GM12878 (cell line): ENCODE results near the gene RGS12. TPM values are rescaled to one million over a fixed set of nuclear protein-coding genes. Genes with fewer than 3 reads are reported as not detected.
"Not testable (repeated sequence)": the region's sequence is repeated elsewhere in the genome, so short reads cannot be mapped to it uniquely, and the experiment has no call there.

Experiments used
- ATAC-seq: fragments of 200-7000 bp; cut with Tn5 transposase; 3 replicates; pipeline ENCODE4 v1.9.1; 2020; ENCODE audit warnings: mild to moderate bottlenecking, moderate library complexity
- BruUV-seq: library from RNA; stranded (reverse); fragments of 400-500 nt; replicated peaks from 2 replicates; lab custom pipeline; 2021; lab: Mats Ljungman, UMichigan
- CTCF ChIA-PET: fragments of 300-600 bp; sonication (Branson Sonifier 250); formaldehyde crosslinking; extraction: SDS; loops from one replicate; lab custom pipeline; 2021; ENCODE audit warnings: inconsistent platforms; lab: Yijun Ruan, JAX
- POLR2A ChIA-PET: fragments of 350-600 bp; formaldehyde crosslinking; extraction: SDS; loops from one replicate; lab custom pipeline; 2021; ENCODE audit warnings: inconsistent platforms; lab: Charles Lee
- RAD21 ChIA-PET: fragments of 300-600 bp; sonication (Branson Sonifier 250); formaldehyde crosslinking; loops from one replicate; lab custom pipeline; 2023; ENCODE audit warnings: antibody characterized with exemption; ENCODE audit not compliant: unreplicated experiment; lab: Charles Lee
- SMC1A ChIA-PET: fragments of 300-600 bp; sonication (Branson Sonifier 250); formaldehyde crosslinking; loops from one replicate; lab custom pipeline; 2023; ENCODE audit not compliant: unreplicated experiment, uncharacterized antibody; lab: Charles Lee
- DNase-seq: peaks from one replicate; pipeline ENCODE4 v3.0.0-alpha.2; 2011; ENCODE audit warnings: low read depth, low spot score
- FAIRE-seq: peaks from 3 replicates; lab custom pipeline; 2011; peaks lifted over from hg19 to GRCh38; lab: Jason Lieb, UNC
- H2AFZ ChIP-seq: 2 replicates; pipeline ENCODE4 v1.6.0; 2011; ENCODE audit warnings: low read depth, low read length, control low read depth; ENCODE audit not compliant: control insufficient read depth
- H3K27ac ChIP-seq: 2 replicates; pipeline ENCODE4 v1.5.1; 2011; ENCODE audit warnings: control low read depth; ENCODE audit not compliant: control insufficient read depth, insufficient read depth
- H3K27me3 ChIP-seq, 2 experiments: replicated peaks in 1 of 2; 2 replicates each; pipeline versions ENCODE4 v1.6.0 to v1.6.1; 2011; ENCODE audit warnings: low read length in 1 of 2; ENCODE audit not compliant: control insufficient read depth in 2 of 2, insufficient read depth in 2 of 2
- H3K36me3 ChIP-seq, 2 experiments: 2 replicates each; pipeline ENCODE4 v1.5.1; 2011; ENCODE audit warnings: low read length in 1 of 2; ENCODE audit not compliant: control insufficient read depth in 2 of 2, insufficient read depth in 2 of 2
- H3K4me1 ChIP-seq: 2 replicates; pipeline ENCODE4 v1.6.1; 2011; ENCODE audit warnings: mild to moderate bottlenecking, low read length, moderate library complexity, mixed read lengths; ENCODE audit not compliant: control insufficient read depth, insufficient read depth
- H3K4me2 ChIP-seq: 2 replicates; pipeline ENCODE4 v1.6.0; 2011; ENCODE audit warnings: control low read depth; ENCODE audit not compliant: control insufficient read depth, insufficient read depth
- H3K4me3 ChIP-seq: fragments of 200-600 bp; sonication (generic); 2 replicates; pipeline ENCODE4 v1.5.1; 2016
- H3K79me2 ChIP-seq: 2 replicates; pipeline ENCODE4 v1.6.0; 2011; ENCODE audit warnings: low read length; ENCODE audit not compliant: control insufficient read depth, insufficient read depth
- H3K9ac ChIP-seq: 2 replicates; pipeline ENCODE4 v1.8.0; 2011; ENCODE audit warnings: low read length, control low read depth, mixed read lengths; ENCODE audit not compliant: control insufficient read depth, insufficient read depth
- H3K9me3 ChIP-seq: replicated peaks from 3 replicates; pipeline ENCODE4 v1.5.1; 2011; ENCODE audit warnings: mild to moderate bottlenecking, low read length; ENCODE audit not compliant: control insufficient read depth, insufficient read depth
- H4K20me1 ChIP-seq: 2 replicates; pipeline ENCODE4 v1.6.0; 2011; ENCODE audit not compliant: control insufficient read depth, insufficient read depth
- BCLAF1 ChIP-seq: fragments of 450-650 bp; IDR thresholded peaks from 2 replicates; pipeline ENCODE4 v1.6.1; 2017; ENCODE audit warnings: antibody characterized with exemption, mild to moderate bottlenecking, moderate library complexity
- EZH2 ChIP-seq: IDR thresholded peaks from 2 replicates; pipeline ENCODE4 v1.6.1; 2012; ENCODE audit warnings: low read depth, mild to moderate bottlenecking, control low read depth, inconsistent platforms, low read length, borderline replicate concordance; ENCODE audit not compliant: control insufficient read depth
- HSF1 ChIP-seq: fragments of 150-350 bp; IDR thresholded peaks from 2 replicates; pipeline ENCODE4 v1.6.1; 2014; ENCODE audit warnings: mild to moderate bottlenecking, low read depth, low read length
- IRF3 ChIP-seq: fragments of 450-650 bp; IDR thresholded peaks from 2 replicates; pipeline ENCODE4 v1.6.1; 2014; ENCODE audit warnings: mild to moderate bottlenecking
- KAT2A ChIP-seq: conservative IDR thresholded peaks from 2 replicates; pipeline ENCODE4 v1.6.1; 2011; ENCODE audit warnings: low read depth, low read length; ENCODE audit not compliant: control insufficient read depth
- RUNX3 ChIP-seq: IDR thresholded peaks from 2 replicates; pipeline ENCODE4 v1.6.1; 2012; ENCODE audit warnings: low read length, inconsistent platforms
- TBL1XR1 ChIP-seq: IDR thresholded peaks from 2 replicates; pipeline ENCODE4 v1.6.1; 2012; ENCODE audit warnings: low read depth, low read length, improper control_type of control experiment
- USF2 ChIP-seq: IDR thresholded peaks from 2 replicates; pipeline ENCODE4 v1.6.1; 2011; ENCODE audit warnings: low read depth, low read length, improper control_type of control experiment, borderline replicate concordance
- WGBS: methylation state at CpG from one replicate; pipeline ENCODE4 v1.1.6; 2016; ENCODE audit warnings: low lambda C conversion rate; ENCODE audit not compliant: insufficient replicate concordance, insufficient coverage; ENCODE audit errors: missing lambda C conversion rate; 5-methylcytosine and 5-hydroxymethylcytosine counted together
- in situ Hi-C: fragments of 300-500 bp; cut with MboI; formaldehyde crosslinking; loops from 9 replicates; pipeline ENCODE4 v1.14.3; 2018; ENCODE audit warnings: mixed read lengths
- intact Hi-C: fragments of 100-400 bp; cut with micrococcal nuclease; formaldehyde crosslinking; loops from one replicate; pipeline ENCODE4 v1.14.2; 2022; ENCODE audit not compliant: unreplicated experiment
- polyA plus RNA-seq, 11 experiments: library from polyadenylated mRNA; depleted of rRNA in 4 of 11; unstranded in 6 of 11; stranded (reverse) in 5 of 11; fragments of >200 nt; fragmentation: Nextera tagmentation in 4 of 11; fragmentation: Illumina TruSeq in 1 of 11; extraction: Ambion mirVana in 4 of 11; extraction: Trizol in 1 of 11; gene quantifications; 1 replicate in 1 of 11; 2 replicates in 10 of 11; pipeline versions ENCODE4 v1.2.1 to v1.2.3, GENCODE V29; 2011 to 2016; ENCODE audit warnings: inconsistent platforms in 2 of 11, missing spikeins in 2 of 11, low read depth in 1 of 11
- total RNA-seq, 4 experiments: library from RNA; depleted of rRNA in 3 of 4; stranded (reverse); fragments of >200 nt in 3 of 4; fragmentation: Illumina TruSeq in 1 of 4; extraction: Trizol in 1 of 4; gene quantifications; 2 replicates each; pipeline versions ENCODE4 v1.2.1 to v1.2.3, GENCODE V29; 2013 to 2021

The RGS12 gene
- total and polyA plus RNA-seq, 10 of the 15 experiments (the other 5 are each of a cell fraction or from before 2014, with no cell fraction given), result 0.02 to 2.2 (median 0.73) TPM

- H3K9ac ChIP-seq, POLR2A ChIA-PET, H3K27ac ChIP-seq, SMC1A ChIA-PET, intact Hi-C loops, H3K4me3 ChIP-seq, in situ Hi-C loops, RAD21 ChIA-PET, DNase-seq, H3K9me3 ChIP-seq, FAIRE-seq, ATAC-seq, H2AFZ ChIP-seq, H4K20me1 ChIP-seq, BruUV-seq, CTCF ChIA-PET, H3K36me3 ChIP-seq, H3K79me2 ChIP-seq, H3K27me3 ChIP-seq, H3K4me2 ChIP-seq: not testable (repeated sequence)
- peaks cover 16% of the 10 kb centered on the region for H3K4me1 ChIP-seq
- 35% methylated on average over 15 of the region's 15 CpGs for WGBS
Observed at GRCh38 chr4:3300882-3301281, 8.1 kb downstream of the RGS12 start.

- RAD21 ChIA-PET, result no interaction called here
- peak overlapping the region; percentile 61 for H2AFZ ChIP-seq
- POLR2A ChIA-PET, result no interaction called here
- CTCF ChIA-PET, result no interaction called here
- intact Hi-C loops, result no loop called here
- no peak for FAIRE-seq
- H3K4me1 ChIP-seq, result peaks cover 16% of the 10 kb centered on the region
- in situ Hi-C loops, result no loop called here
- H3K4me3 ChIP-seq, result no peak overlapping the region
- no peaks in the 10 kb centered on the region; the same call in 2 of the 3 replicates for H3K9me3 ChIP-seq
- H3K36me3 ChIP-seq, result no peaks in the 10 kb centered on the region
- 44% methylated on average over 13 of the region's 15 CpGs for WGBS
- no peak overlapping the region for H3K27ac ChIP-seq
- ATAC-seq, result no peak
- no peaks in the 10 kb centered on the region for H3K27me3 ChIP-seq
- no TSS peak for BruUV-seq
- SMC1A ChIA-PET, result interaction anchor here (1.5 kb wide), 1 partner anchor 10 kb away, joined by 4 read pairs; no protein-coding TSS in a partner anchor
- 0 out of 2 replicates have a peak overlapping the region, but pooled peaks have one; percentile 22 for H3K4me2 ChIP-seq
- H3K79me2 ChIP-seq, result no peaks in the 10 kb centered on the region
- no peak for DNase-seq
- no peaks in the 10 kb centered on the region for H4K20me1 ChIP-seq
- no peak overlapping the region for H3K9ac ChIP-seq
- TF ChIP-seq KAT2A, result no peak
- TF ChIP-seq IRF3, result no peak
- no peak for TF ChIP-seq RUNX3
- no peak for TF ChIP-seq USF2
- no peak for TF ChIP-seq HSF1
- TF ChIP-seq BCLAF1, result no peak
- TF ChIP-seq EZH2, result no peak
- no peak for TF ChIP-seq TBL1XR1
Observed at GRCh38 chr4:3301450-3302172, 8.8 kb downstream of the RGS12 start.
